Fibroblast of pulmonary artery (primary cell): ENCODE measurements around the gene TMED9.
A peak's percentile ranks its signal among the peaks of the same experiment; 100 is the strongest.

Experiments
- DNase-seq: peaks from one replicate; pipeline ENCODE4 v3.0.0-alpha.2; 2010; ENCODE audit warnings: low read depth
- H3K4me3 ChIP-seq: replicated peaks from 2 replicates; pipeline ENCODE4 v1.5.1; 2011; ENCODE audit warnings: low read depth, mild to moderate bottlenecking, control low read depth, low read length, moderate library complexity
- CTCF ChIP-seq: IDR thresholded peaks from 2 replicates; pipeline ENCODE4 v1.5.1; 2011; ENCODE audit warnings: mild to moderate bottlenecking, control low read depth, low read length, inconsistent platforms; ENCODE audit errors: missing control alignments

Gene TMED9

DNA sequence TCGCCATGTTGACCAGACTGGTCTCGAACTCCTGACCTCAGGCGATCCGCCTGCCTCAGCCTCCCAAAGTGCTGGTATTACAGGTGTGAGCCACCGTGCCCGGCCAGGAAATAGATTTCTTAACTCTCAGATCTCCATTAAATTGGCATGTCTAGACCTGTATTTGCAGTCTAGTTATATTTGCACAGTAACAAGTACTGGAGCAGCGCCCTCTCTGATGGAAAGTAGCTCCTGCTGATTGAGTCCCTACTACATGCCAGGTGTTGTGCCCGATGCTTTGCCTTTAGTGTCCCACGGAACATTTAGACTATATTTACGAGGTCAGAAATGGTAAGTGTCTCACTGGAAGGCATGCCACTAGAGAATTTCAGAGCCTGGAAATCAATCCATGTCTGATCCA lies 15.8 kb upstream of the TMED9 start:
- no peak overlapping the region for H3K4me3 ChIP-seq
- no peak for TF ChIP-seq CTCF
- no peak for DNase-seq

- H3K4me3 ChIP-seq, result no peak overlapping the region
- no peak for TF ChIP-seq CTCF
Observed at GRCh38 chr5:177578316-177578715, 13.7 kb upstream of the TMED9 start.

GRCh38 chr5:177588413-177588909 lies 3.5 kb upstream of the TMED9 start:
- no peak overlapping the region for H3K4me3 ChIP-seq
- no peak for DNase-seq
- no peak for TF ChIP-seq CTCF

More at GRCh38 chr5:177578316-177578715, 13.7 kb upstream of the TMED9 start:
- DNase-seq, result no peak

DNA sequence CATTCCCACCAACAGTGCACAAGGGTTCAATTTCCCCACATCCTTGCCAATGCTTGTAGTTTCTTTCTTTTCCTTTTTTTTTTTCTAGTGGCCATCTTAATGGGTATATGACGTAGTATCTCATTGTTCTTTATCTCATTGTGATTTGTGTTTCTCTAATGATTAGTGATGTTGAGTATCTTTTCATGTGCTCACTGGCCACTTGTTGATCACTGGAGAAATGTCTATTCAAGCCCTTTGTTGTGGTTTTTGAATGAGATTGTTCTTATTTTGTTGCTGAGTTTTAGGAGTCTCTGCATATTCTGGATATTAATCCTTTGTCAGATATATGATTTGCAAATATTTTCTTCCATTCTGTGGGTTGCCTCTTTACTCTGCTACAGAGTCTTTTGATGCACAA lies 1.6 kb upstream of the TMED9 start:
- H3K4me3 ChIP-seq, result no peak overlapping the region
- no peak for DNase-seq
- TF ChIP-seq CTCF, result no peak

DNA sequence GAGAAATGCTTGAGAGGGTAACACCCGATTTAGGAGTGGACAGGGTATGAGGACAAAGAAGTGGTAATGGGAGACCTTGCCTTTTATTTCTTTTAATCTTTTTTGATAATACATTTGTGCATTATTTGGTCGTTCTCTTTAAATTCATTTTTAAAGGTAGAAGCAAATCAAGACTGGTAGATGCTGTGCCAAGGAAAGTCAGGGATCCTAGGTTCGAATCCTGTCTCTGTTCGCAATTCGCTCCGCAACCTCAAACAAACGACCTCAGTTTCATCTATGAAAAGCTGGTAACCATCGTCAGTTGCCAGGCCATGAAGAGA lies 353 bp upstream of the TMED9 start:
- no peak for TF ChIP-seq CTCF
- no peak for DNase-seq
- peak overlapping the region; percentile 96 for H3K4me3 ChIP-seq

GRCh38 chr5:177592905-177593304 lies 902 bp downstream of the TMED9 start:
- H3K4me3 ChIP-seq, result peak overlapping the region; percentile 96
- TF ChIP-seq CTCF, result no peak
- DNase-seq, result no peak

GRCh38 chr5:177593511-177593910 lies 1.5 kb downstream of the TMED9 start:
- peak overlapping the region; percentile 96 for H3K4me3 ChIP-seq
- TF ChIP-seq CTCF, result no peak
- DNase-seq, result no peak
